HEK293T (cell line): Measurements from ENCODE around the gene ZBTB21.

Source experiments
- CTCF ChIA-PET: fragments of 350-600 bp; formaldehyde crosslinking; extraction: SDS; loops from one replicate; lab custom pipeline; 2021; ENCODE audit warnings: antibody characterized with exemption, inconsistent platforms; lab: Yijun Ruan, JAX
- POLR2A ChIA-PET: fragments of 350-600 bp; formaldehyde crosslinking; extraction: SDS; loops from one replicate; lab custom pipeline; 2020; ENCODE audit warnings: antibody characterized with exemption, inconsistent platforms; lab: Yijun Ruan, JAX
- DNase-seq: peaks from one replicate; pipeline ENCODE4 v3.0.0; 2012; ENCODE audit warnings: mixed read lengths; ENCODE audit errors: extremely low spot score
- ARNT ChIP-seq: fragments of 450-650 bp; IDR thresholded peaks from 2 replicates; pipeline ENCODE4 v1.6.1; 2017; ENCODE audit warnings: mild to moderate bottlenecking
- BHLHE40 ChIP-seq: fragments of 450-650 bp; IDR thresholded peaks from 2 replicates; pipeline ENCODE4 v1.6.1; 2016; ENCODE audit warnings: mild to moderate bottlenecking, moderate library complexity, borderline replicate concordance
- CTBP1 ChIP-seq: fragments of 450-650 bp; IDR thresholded peaks from 2 replicates; pipeline ENCODE4 v1.6.1; 2016; ENCODE audit warnings: borderline replicate concordance
- ELF4 ChIP-seq: fragments of 450-650 bp; IDR thresholded peaks from 2 replicates; pipeline ENCODE4 v1.6.1; 2017; ENCODE audit warnings: antibody characterized with exemption
- FOXA1 ChIP-seq: fragments of 450-650 bp; IDR thresholded peaks from 2 replicates; pipeline ENCODE4 v1.6.1; 2016; ENCODE audit warnings: mild to moderate bottlenecking
- FOXK2 ChIP-seq: fragments of 450-650 bp; IDR thresholded peaks from 2 replicates; pipeline ENCODE4 v1.6.1; 2016; ENCODE audit warnings: mild to moderate bottlenecking
- FOXM1 ChIP-seq: fragments of 450-650 bp; IDR thresholded peaks from 2 replicates; pipeline ENCODE4 v1.6.1; 2017; ENCODE audit warnings: mild to moderate bottlenecking, borderline replicate concordance
- HDGF ChIP-seq: fragments of 450-650 bp; IDR thresholded peaks from 2 replicates; pipeline ENCODE4 v1.6.1; 2017; ENCODE audit warnings: antibody characterized with exemption, borderline replicate concordance
- L3MBTL2 ChIP-seq: fragments of 450-650 bp; conservative IDR thresholded peaks from 2 replicates; pipeline ENCODE4 v1.6.1; 2016; ENCODE audit warnings: mild to moderate bottlenecking
- LEF1 ChIP-seq: fragments of 450-650 bp; IDR thresholded peaks from 2 replicates; pipeline ENCODE4 v1.6.1; 2017; ENCODE audit warnings: mild to moderate bottlenecking, borderline replicate concordance
- NFRKB ChIP-seq: fragments of 450-650 bp; IDR thresholded peaks from 2 replicates; pipeline ENCODE4 v1.6.1; 2016; ENCODE audit warnings: mild to moderate bottlenecking, moderate library complexity
- PKNOX1 ChIP-seq: fragments of 450-650 bp; IDR thresholded peaks from 2 replicates; pipeline ENCODE4 v1.6.1; 2016
- SP1 ChIP-seq: fragments of 450-650 bp; IDR thresholded peaks from 2 replicates; pipeline ENCODE4 v1.6.1; 2017
- SUZ12 ChIP-seq: fragments of 450-650 bp; IDR thresholded peaks from 2 replicates; pipeline ENCODE4 v1.6.1; 2016; ENCODE audit warnings: mild to moderate bottlenecking
- TARDBP ChIP-seq: fragments of 450-650 bp; IDR thresholded peaks from 2 replicates; pipeline ENCODE4 v1.6.1; 2016
- ZNF384 ChIP-seq: fragments of 450-650 bp; IDR thresholded peaks from 2 replicates; pipeline ENCODE4 v1.6.1; 2016

ZBTB21 gene

GRCh38 chr21:42019101-42019605, 9.0 kb upstream of the ZBTB21 start:
- DNase-seq: no peak
- TF ChIP-seq NFRKB (no peak), PKNOX1 (no peak), L3MBTL2 (no peak), ZNF384 (no peak), LEF1 (no peak), FOXA1 (no peak), SUZ12 (no peak), ELF4 (no peak), BHLHE40 (no peak)
- CTCF ChIA-PET: no interaction called here
- POLR2A ChIA-PET: no interaction called here

- no peak for TF ChIP-seq SP1
- no peak for TF ChIP-seq TARDBP
- no peak for TF ChIP-seq ELF4
- TF ChIP-seq FOXM1: no peak
- no peak for TF ChIP-seq LEF1
- TF ChIP-seq ARNT: no peak
- no peak for TF ChIP-seq FOXK2
- no peak for TF ChIP-seq HDGF
- TF ChIP-seq L3MBTL2: no peak
- no peak for TF ChIP-seq PKNOX1
- ChIA-PET CTCF (interaction anchor here (0.5 kb wide), 1 partner anchor 883 kb away, joined by 4 read pairs; no protein-coding TSS in a partner anchor), POLR2A (no interaction called here)
- DNase-seq: no peak
Measured at GRCh38 chr21:42017022-42017421, 6.9 kb upstream of the ZBTB21 start.

GRCh38 chr21:42016364-42016985, 6.3 kb upstream of the ZBTB21 start:
- POLR2A ChIA-PET: no interaction called here

GRCh38 chr21:42013931-42014330, 3.8 kb upstream of the ZBTB21 start:
- DNase-seq: no peak
- POLR2A ChIA-PET: no interaction called here

More at GRCh38 chr21:42016364-42016985, 6.3 kb upstream of the ZBTB21 start:
- TF ChIP-seq TARDBP (no peak), ZNF384 (no peak), ELF4 (no peak), FOXA1 (no peak), HDGF (no peak), FOXK2 (no peak), NFRKB (no peak), PKNOX1 (no peak), SP1 (no peak), BHLHE40 (no peak), ARNT (no peak), LEF1 (no peak), FOXM1 (no peak), SUZ12 (no peak), L3MBTL2 (no peak), CTBP1 (no peak)
- DNase-seq: no peak
- CTCF ChIA-PET: no interaction called here

GRCh38 chr21:42013376-42013775, 3.2 kb upstream of the ZBTB21 start:
- TF ChIP-seq SP1 (no peak), FOXM1 (no peak), FOXK2 (no peak), PKNOX1 (no peak), FOXA1 (no peak), ZNF384 (no peak), TARDBP (no peak), HDGF (no peak), SUZ12 (no peak), LEF1 (no peak), ARNT (no peak), CTBP1 (no peak), L3MBTL2 (no peak), BHLHE40 (no peak), ELF4 (no peak), NFRKB (no peak)
- ChIA-PET POLR2A (no interaction called here), CTCF (no interaction called here)
- no peak for DNase-seq

More at GRCh38 chr21:42013931-42014330, 3.8 kb upstream of the ZBTB21 start:
- CTCF ChIA-PET: no interaction called here
- no peak for TF ChIP-seq FOXA1
- TF ChIP-seq ARNT: no peak
- no peak for TF ChIP-seq TARDBP
- no peak for TF ChIP-seq LEF1
- TF ChIP-seq L3MBTL2: no peak

GRCh38 chr21:42012763-42013329, 2.7 kb upstream of the ZBTB21 start:
- no peak for DNase-seq
- ChIA-PET CTCF (no interaction called here), POLR2A (no interaction called here)
- no peak for TF ChIP-seq ZNF384
- no peak for TF ChIP-seq FOXA1
- no peak for TF ChIP-seq ELF4
- TF ChIP-seq PKNOX1: no peak
- no peak for TF ChIP-seq SUZ12
- TF ChIP-seq SP1: no peak
- no peak for TF ChIP-seq CTBP1
